SK-N-MC (cell line): ENCODE results near the gene CCN5.

Experiments used
- DNase-seq: peaks from one replicate; pipeline ENCODE4 v3.0.0-alpha.2; 2011; ENCODE audit warnings: low read depth, low spot score
- H3K27ac ChIP-seq: fragments of 200-600 bp; sonication (generic); 2 replicates; pipeline ENCODE4 v1.5.1; 2016; ENCODE audit warnings: mixed run types
- H3K36me3 ChIP-seq: fragments of 200-600 bp; sonication (generic); 2 replicates; pipeline ENCODE4 v1.6.1; 2017; ENCODE audit warnings: antibody characterized with exemption, low read length, mixed read lengths; ENCODE audit not compliant: insufficient read depth
- H3K4me3 ChIP-seq: fragments of 200-600 bp; sonication (generic); 2 replicates; pipeline ENCODE4 v1.5.1; 2016
- H3K9ac ChIP-seq: fragments of 200-600 bp; sonication (generic); 2 replicates; pipeline ENCODE4 v1.8.0; 2017; ENCODE audit warnings: mixed run types, mixed read lengths; ENCODE audit not compliant: insufficient read length
- H3K9me3 ChIP-seq: fragments of 200-600 bp; sonication (generic); 2 replicates; pipeline ENCODE4 v1.6.1; 2017; ENCODE audit warnings: low read depth, mild to moderate bottlenecking, antibody characterized with exemption, low read length, moderate library complexity, mixed read lengths
- EZH2 ChIP-seq: fragments of 200-600 bp; sonication (generic); IDR thresholded peaks from one replicate; pipeline ENCODE4 v1.6.1; 2017; ENCODE audit warnings: antibody characterized with exemption
- FOXP2 ChIP-seq: optimal IDR thresholded peaks from 2 replicates; pipeline ENCODE3; 2011; ENCODE audit warnings: mild to moderate bottlenecking, moderate library complexity; ENCODE audit not compliant: insufficient read depth; ENCODE audit errors: extremely low read length, control extremely low read depth
- POLR2AphosphoS5 ChIP-seq: IDR thresholded peaks from 2 replicates; pipeline ENCODE4 v1.6.1; 2012; ENCODE audit warnings: mild to moderate bottlenecking, low read depth, low read length, borderline replicate concordance

The CCN5 gene

GRCh38 chr20:44725837-44726236 lies 10.7 kb downstream of the CCN5 start:
- no peaks in the 10 kb centered on the region for H3K9me3 ChIP-seq
- no peak overlapping the region for H3K27ac ChIP-seq
- no peak for DNase-seq
- TF ChIP-seq EZH2 (no peak), FOXP2 (no peak), POLR2AphosphoS5 (no peak)
- H3K9ac ChIP-seq, result no peak overlapping the region
- H3K4me3 ChIP-seq, result no peak overlapping the region
- H3K36me3 ChIP-seq, result no peaks in the 10 kb centered on the region

- H3K9me3 ChIP-seq, result no peaks in the 10 kb centered on the region
- no peak overlapping the region for H3K9ac ChIP-seq
- no peaks in the 10 kb centered on the region for H3K36me3 ChIP-seq
- no peak overlapping the region for H3K27ac ChIP-seq
- no peak for DNase-seq
- no peak overlapping the region for H3K4me3 ChIP-seq
- TF ChIP-seq POLR2AphosphoS5 (no peak), EZH2 (no peak), FOXP2 (no peak)
Observed at GRCh38 chr20:44727039-44727438, 11.9 kb downstream of the CCN5 start.

- TF ChIP-seq FOXP2, result no peak
- TF ChIP-seq EZH2, result no peak
- TF ChIP-seq POLR2AphosphoS5, result no peak
- DNase-seq, result no peak
- Histone ChIP-seq H3K9ac (no peak overlapping the region), H3K4me3 (no peak overlapping the region), H3K9me3 (no peaks in the 10 kb centered on the region), H3K27ac (no peak overlapping the region), H3K36me3 (no peaks in the 10 kb centered on the region)
Observed at GRCh38 chr20:44727651-44728050, 12.5 kb downstream of the CCN5 start.

- no peak overlapping the region for H3K27ac ChIP-seq
- H3K36me3 ChIP-seq, result no peaks in the 10 kb centered on the region
Observed at GRCh38 chr20:44728801-44729443, 13.8 kb downstream of the CCN5 start.

GRCh38 chr20:44730441-44730840 lies 15.3 kb downstream of the CCN5 start:
- DNase-seq, result no peak
- H3K9me3 ChIP-seq, result no peaks in the 10 kb centered on the region
- TF ChIP-seq POLR2AphosphoS5 (no peak), EZH2 (no peak), FOXP2 (no peak)
- no peak overlapping the region for H3K4me3 ChIP-seq
- H3K27ac ChIP-seq, result no peak overlapping the region
- no peak overlapping the region for H3K9ac ChIP-seq
- H3K36me3 ChIP-seq, result no peaks in the 10 kb centered on the region

More at GRCh38 chr20:44728801-44729443, 13.8 kb downstream of the CCN5 start:
- no peak for DNase-seq
- TF ChIP-seq EZH2 (no peak), POLR2AphosphoS5 (no peak), FOXP2 (no peak)
- no peak overlapping the region for H3K4me3 ChIP-seq
- no peaks in the 10 kb centered on the region for H3K9me3 ChIP-seq
- no peak overlapping the region for H3K9ac ChIP-seq

GRCh38 chr20:44731657-44732056 lies 16.5 kb downstream of the CCN5 start:
- TF ChIP-seq EZH2 (no peak), POLR2AphosphoS5 (no peak), FOXP2 (no peak)
- Histone ChIP-seq H3K9me3 (no peaks in the 10 kb centered on the region), H3K27ac (no peak overlapping the region), H3K36me3 (no peaks in the 10 kb centered on the region), H3K9ac (no peak overlapping the region), H3K4me3 (no peak overlapping the region)
- no peak for DNase-seq

- Histone ChIP-seq H3K9me3 (no peaks in the 10 kb centered on the region), H3K36me3 (no peaks in the 10 kb centered on the region), H3K27ac (no peak overlapping the region), H3K9ac (no peak overlapping the region), H3K4me3 (no peak overlapping the region)
- TF ChIP-seq POLR2AphosphoS5 (no peak), FOXP2 (no peak), EZH2 (no peak)
- no peak for DNase-seq
Observed at GRCh38 chr20:44732327-44732726, 17.2 kb downstream of the CCN5 start.

- H3K9me3 ChIP-seq, result no peaks in the 10 kb centered on the region
- DNase-seq, result no peak
- no peak overlapping the region for H3K9ac ChIP-seq
- TF ChIP-seq FOXP2 (no peak), EZH2 (no peak), POLR2AphosphoS5 (no peak)
- no peak overlapping the region for H3K4me3 ChIP-seq
- no peak overlapping the region for H3K27ac ChIP-seq
- H3K36me3 ChIP-seq, result no peaks in the 10 kb centered on the region
Observed at GRCh38 chr20:44733341-44734069, 18.3 kb downstream of the CCN5 start.
